Pancreas (tissue), 10 donors: ENCODE results near the gene GALNT9. TPM values are rescaled to one million over a fixed set of nuclear protein-coding genes. Genes with fewer than 3 reads are reported as not detected.

Source experiments
- ATAC-seq, 4 donors: fragments of 200-7000 bp; cut with Tn5 transposase; one replicate each; pipeline versions ENCODE4 v1.8.0 to v1.9.1; 2020; ENCODE audit warnings: mild to moderate bottlenecking in 4 of 4, moderate library complexity in 4 of 4
- DNase-seq, 6 donors: peaks; one replicate each; pipeline ENCODE4 v3.0.0-alpha.2; 2020
- FAIRE-seq: peaks from 2 replicates; lab custom pipeline; 2012; peaks lifted over from hg19 to GRCh38; lab: Jason Lieb, UNC
- H3K27ac ChIP-seq, 4 donors: fragments of 200-600 bp; sonication (generic); 1 replicate in 3 of 4; 2 replicates in 1 of 4; pipeline versions ENCODE4 v1.5.0 to v1.8.0; 2020
- H3K27me3 ChIP-seq, 4 donors: fragments of 200-600 bp; one replicate each; pipeline ENCODE4 v1.8.0; 2021
- H3K36me3 ChIP-seq, 3 donors: fragments of 200-600 bp; sonication (generic) in 1 of 3; one replicate each; pipeline versions ENCODE4 v1.5.0 to v1.8.0; 2020 to 2021
- H3K4me1 ChIP-seq, 3 donors: fragments of 200-600 bp; one replicate each; pipeline ENCODE4 v1.8.0; 2021
- H3K4me3 ChIP-seq, 4 donors: fragments of 200-600 bp; sonication (generic) in 2 of 4; one replicate each; pipeline versions ENCODE4 v1.5.0 to v1.8.0; 2020 to 2021
- H3K9me3 ChIP-seq, 4 donors: fragments of 200-600 bp; one replicate each; pipeline ENCODE4 v1.8.0; 2021
- WGBS, 2 donors: extraction: QIAGEN DNeasy Blood & Tissue Kit; methylation state at CpG; one replicate each; pipeline ENCODE4 v1.1.7; 2013; 5-methylcytosine and 5-hydroxymethylcytosine counted together
- intact Hi-C, 3 donors: fragments of 100-400 bp; cut with DNase I; formaldehyde crosslinking; loops; one replicate each; pipeline versions ENCODE4 v1.11.1 to v1.14.2; 2022
- polyA plus RNA-seq, 2 donors: library from polyadenylated mRNA; stranded (reverse); fragments of 200-250 nt; gene quantifications; one replicate each; pipeline ENCODE4 v1.2.3, GENCODE V29; 2013
- total RNA-seq, 6 donors: library from RNA; stranded (reverse); fragmentation: NEBNext Ultra II Directional in 4 of 6; extraction: Animal tissue kit (Norgen Biotek cat#: 25700) in 4 of 6; gene quantifications; one replicate each; pipeline versions ENCODE4 v1.2.1 to v1.2.4, GENCODE V29; 2021 to 2023
- TF ChIP-seq, protein P1 (sequence below), 4 donors: fragments of 200-600 bp; sonication (generic) in 3 of 4; IDR thresholded peaks; one replicate each; pipeline versions ENCODE4 v1.5.0 to v1.8.0; 2021; ENCODE audit warnings: antibody characterized with exemption in 4 of 4
- donor health status: healthy with polysubstance abuse.
- donor health status: DM: no; HTN: no; CAD: no; lungs with moderate emphysema.
- donor health status: DM: no; HTN: no; CAD: no.
- donor health status: control.
- donor health status: control.
- donor health status: Bipolar disorder and iron deficiency.
- donor health status: DM: yes; HTN: yes; CAD: no.
- donor health status: DM: no; HTN: no; CAD: no.
- donor health status: DM: no; HTN: no; CAD: no.
- donor health status: DM: yes; HTN: yes; CAD: no.

GALNT9 gene
- total and polyA plus RNA-seq, 8 donors = 0.09 to 0.46 (median 0.25) TPM; not detected in 5

DNA sequence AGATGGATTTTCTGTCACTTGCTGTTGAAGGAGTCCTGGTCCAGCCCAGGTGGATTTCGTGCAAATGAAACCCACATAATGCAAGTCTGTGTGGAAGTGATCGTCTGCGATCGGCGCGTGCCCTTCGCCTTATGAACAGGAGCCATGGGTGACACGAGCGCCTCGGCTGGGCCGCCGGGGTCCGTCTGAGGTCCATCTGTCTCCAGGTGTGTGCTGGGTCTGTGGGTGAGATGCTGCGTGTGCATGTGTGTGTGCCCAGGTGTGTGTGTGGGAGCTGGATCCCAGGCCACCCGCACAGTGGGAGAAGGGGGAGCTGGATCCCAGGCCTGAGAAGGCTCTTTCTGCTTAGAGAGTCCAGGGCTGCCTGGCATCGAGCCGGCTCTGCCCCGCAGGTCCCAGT lies 53.8 kb downstream of the GALNT9 start:
- Histone ChIP-seq H3K27me3 (peaks cover 0 to 26% (median 0%) of the 10 kb centered on the region in 4 donors), H3K4me3 (no peak overlapping the region), H3K4me1 (no peaks in the 10 kb centered on the region), H3K36me3 (no peaks in the 10 kb centered on the region), H3K9me3 (no peaks in the 10 kb centered on the region), H3K27ac (no peak overlapping the region)
- intact Hi-C loops = no loop called here
- ATAC-seq (no peak), FAIRE-seq (no peak), DNase-seq (peak in 2 of 6 donors; percentile 1 to 24)
- 71 to 84% methylated on average over 18 of the region's 18 CpGs for WGBS, 2 donors
- TF ChIP-seq, protein P1, sequence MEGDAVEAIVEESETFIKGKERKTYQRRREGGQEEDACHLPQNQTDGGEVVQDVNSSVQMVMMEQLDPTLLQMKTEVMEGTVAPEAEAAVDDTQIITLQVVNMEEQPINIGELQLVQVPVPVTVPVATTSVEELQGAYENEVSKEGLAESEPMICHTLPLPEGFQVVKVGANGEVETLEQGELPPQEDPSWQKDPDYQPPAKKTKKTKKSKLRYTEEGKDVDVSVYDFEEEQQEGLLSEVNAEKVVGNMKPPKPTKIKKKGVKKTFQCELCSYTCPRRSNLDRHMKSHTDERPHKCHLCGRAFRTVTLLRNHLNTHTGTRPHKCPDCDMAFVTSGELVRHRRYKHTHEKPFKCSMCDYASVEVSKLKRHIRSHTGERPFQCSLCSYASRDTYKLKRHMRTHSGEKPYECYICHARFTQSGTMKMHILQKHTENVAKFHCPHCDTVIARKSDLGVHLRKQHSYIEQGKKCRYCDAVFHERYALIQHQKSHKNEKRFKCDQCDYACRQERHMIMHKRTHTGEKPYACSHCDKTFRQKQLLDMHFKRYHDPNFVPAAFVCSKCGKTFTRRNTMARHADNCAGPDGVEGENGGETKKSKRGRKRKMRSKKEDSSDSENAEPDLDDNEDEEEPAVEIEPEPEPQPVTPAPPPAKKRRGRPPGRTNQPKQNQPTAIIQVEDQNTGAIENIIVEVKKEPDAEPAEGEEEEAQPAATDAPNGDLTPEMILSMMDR (IDR thresholded peaks at IDR 0.05) = no peak

DNA sequence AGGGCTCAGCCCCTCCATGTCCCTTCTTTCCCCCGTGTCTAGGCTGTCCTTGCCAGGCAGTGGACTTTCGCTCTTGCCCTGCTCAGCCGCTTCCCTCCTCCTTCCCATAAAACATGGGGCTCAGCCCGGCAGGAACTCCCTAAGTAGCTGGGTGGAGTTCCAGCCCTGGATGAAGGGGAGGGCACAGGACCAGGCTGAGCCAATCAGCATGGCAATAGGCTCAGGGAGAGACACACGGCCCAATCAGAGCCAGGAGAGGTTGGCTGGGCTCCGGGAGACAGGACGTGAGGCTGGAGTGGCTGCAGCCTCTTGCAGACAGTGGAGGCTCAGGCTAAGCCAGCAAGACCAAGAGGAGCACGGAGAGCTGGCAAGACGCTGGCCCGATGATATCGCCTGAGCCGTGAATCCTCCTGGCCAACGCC lies 54.3 kb downstream of the GALNT9 start:
- TF ChIP-seq, protein P1 (IDR thresholded peaks at IDR 0.05) = no peak
- FAIRE-seq = no peak
- no peaks in the 10 kb centered on the region for H3K9me3 ChIP-seq
- no peak overlapping the region for H3K4me3 ChIP-seq
- no peaks in the 10 kb centered on the region for H3K36me3 ChIP-seq
- intact Hi-C loops = no loop called here
- 47 to 54% methylated on average over 13 of the region's 13 CpGs for whole genome bisulfite sequencing, 2 donors
- peak in 2 of 4 donors; percentile 50 to 61 for ATAC-seq
- peak in 2 of 6 donors; percentile 13 to 28 for DNase-seq
- H3K27ac ChIP-seq = no peak overlapping the region
- H3K27me3 ChIP-seq = peaks cover 0 to 26% (median 0%) of the 10 kb centered on the region in 4 donors
- no peaks in the 10 kb centered on the region for H3K4me1 ChIP-seq

DNA sequence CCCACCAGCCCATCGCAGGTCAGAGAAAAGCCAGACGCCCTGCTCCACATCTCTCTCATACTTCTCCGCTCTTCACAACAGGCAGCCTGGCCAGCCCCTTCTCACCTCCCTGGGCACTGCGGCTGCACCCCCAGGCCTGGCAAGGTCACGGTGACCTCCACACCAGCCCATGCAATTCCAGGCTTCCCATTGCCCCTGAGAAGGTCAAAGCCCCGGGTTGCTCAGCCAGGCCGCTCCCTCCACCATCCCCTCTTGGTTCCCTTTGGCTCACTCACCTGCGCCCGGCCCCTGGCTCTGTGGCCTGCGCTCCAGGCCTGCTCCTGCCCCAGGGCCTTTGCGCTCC lies 55.4 kb downstream of the GALNT9 start:
- H3K27me3 ChIP-seq = peaks cover 0 to 26% (median 0%) of the 10 kb centered on the region in 4 donors
- H3K36me3 ChIP-seq = no peaks in the 10 kb centered on the region
- no peak overlapping the region for H3K27ac ChIP-seq
- H3K4me3 ChIP-seq = no peak overlapping the region
- TF ChIP-seq, protein P1 (IDR thresholded peaks at IDR 0.05) = no peak
- 70 to 72% methylated on average over 11 of the region's 11 CpGs for WGBS, 2 donors
- DNase-seq (peak in 1 of 6 donors; percentile 28), FAIRE-seq (no peak), ATAC-seq (no peak)
- H3K9me3 ChIP-seq = no peaks in the 10 kb centered on the region
- intact Hi-C loops = no loop called here
- no peaks in the 10 kb centered on the region for H3K4me1 ChIP-seq

DNA sequence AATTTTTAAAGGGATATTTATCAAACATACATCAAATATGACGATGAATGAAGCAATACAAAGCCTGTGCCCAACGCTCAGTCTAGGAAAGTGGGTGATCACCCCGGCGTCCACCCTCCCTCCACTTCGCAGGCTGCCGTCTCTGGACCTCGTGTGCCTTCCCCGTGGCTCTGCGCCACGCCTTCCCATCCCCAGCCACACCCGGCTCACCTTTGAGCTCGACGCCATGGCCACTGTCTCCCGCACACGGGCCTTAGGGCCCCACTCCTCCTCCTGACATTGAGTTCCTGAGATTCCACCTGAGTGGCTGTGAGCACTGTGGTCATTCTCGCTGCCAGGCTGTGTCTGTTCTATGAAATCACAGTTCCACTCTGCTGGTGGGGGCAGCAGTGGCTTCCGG lies 56.7 kb downstream of the GALNT9 start:
- no peak overlapping the region for H3K27ac ChIP-seq
- peaks cover 0 to 20% (median 0%) of the 10 kb centered on the region in 4 donors for H3K27me3 ChIP-seq
- TF ChIP-seq, protein P1 (IDR thresholded peaks at IDR 0.05) = no peak
- DNase-seq = peak in 1 of 6 donors; percentile 29
- 62 to 71% methylated on average over 17 of the region's 17 CpGs for WGBS, 2 donors
- intact Hi-C loops = no loop called here
- H3K4me3 ChIP-seq = no peak overlapping the region
- H3K9me3 ChIP-seq = no peaks in the 10 kb centered on the region
- no peaks in the 10 kb centered on the region for H3K4me1 ChIP-seq
- ATAC-seq = no peak
- no peaks in the 10 kb centered on the region for H3K36me3 ChIP-seq
- FAIRE-seq = no peak

DNA sequence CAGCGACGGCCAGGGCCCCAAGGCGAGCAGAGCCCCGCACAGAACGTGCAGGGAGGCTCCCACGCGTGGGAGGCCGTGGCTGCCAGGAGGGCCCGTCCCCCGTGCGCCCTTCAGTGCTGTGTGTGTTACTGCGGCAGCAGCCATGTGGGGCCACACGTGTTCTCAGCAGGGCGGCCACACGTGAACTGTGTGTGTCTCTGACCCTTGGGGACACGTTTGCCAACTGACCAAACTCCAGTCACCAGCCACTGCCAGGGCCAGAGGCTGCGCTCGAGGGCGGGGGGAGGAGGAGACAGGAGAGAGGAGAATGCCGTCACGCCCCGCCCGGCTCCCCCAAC lies 57.7 kb downstream of the GALNT9 start:
- Histone ChIP-seq H3K27me3 (peaks cover 0 to 20% (median 0%) of the 10 kb centered on the region in 4 donors), H3K4me3 (no peak overlapping the region), H3K4me1 (no peaks in the 10 kb centered on the region), H3K27ac (no peak overlapping the region), H3K9me3 (no peaks in the 10 kb centered on the region), H3K36me3 (no peaks in the 10 kb centered on the region)
- TF ChIP-seq, protein P1 (IDR thresholded peaks at IDR 0.05) = no peak
- DNase-seq (peak in 1 of 6 donors; percentile 38), FAIRE-seq (no peak), ATAC-seq (no peak)
- intact Hi-C loops = no loop called here
- 60 to 68% methylated on average over 23 of the region's 23 CpGs for WGBS, 2 donors
